Activated CD8-positive, alpha-beta T cell treated with anti-CD3 and anti-CD28 coated beads for 36 hours (primary cell): ENCODE results near the gene AKAP10. TPM values are rescaled to one million over a fixed set of nuclear protein-coding genes. Genes with fewer than 3 reads are reported as not detected.

Experiments
- ATAC-seq: fragments of 200-7000 bp; cut with Tn5 transposase; one replicate; pipeline ENCODE4 v1.10.0; 2021; ENCODE audit warnings: mild to moderate bottlenecking, moderate library complexity
- CTCF ChIA-PET: fragments of 350-600 bp; sonication (Branson Sonifier 250); formaldehyde crosslinking; loops from one replicate; lab custom pipeline; 2021; ENCODE audit warnings: antibody characterized with exemption; lab: Charles Lee
- POLR2A ChIA-PET: fragments of 350-600 bp; sonication (Branson Sonifier 250); formaldehyde crosslinking; loops from one replicate; lab custom pipeline; 2021; ENCODE audit warnings: antibody characterized with exemption; lab: Charles Lee
- DNase-seq: peaks from one replicate; pipeline ENCODE4 v3.0.0-alpha.2; 2020
- H3K27ac Mint-ChIP-seq: one replicate; pipeline ENCODE4 v1.8.0; 2021; ENCODE audit warnings: mild to moderate bottlenecking, mixed read lengths
- H3K27me3 Mint-ChIP-seq: one replicate; pipeline ENCODE4 v1.8.0; 2021; ENCODE audit warnings: mixed read lengths
- H3K36me3 Mint-ChIP-seq: one replicate; pipeline ENCODE4 v1.8.0; 2021; ENCODE audit warnings: low read depth, mixed read lengths
- H3K4me1 Mint-ChIP-seq: one replicate; pipeline ENCODE4 v1.8.0; 2021; ENCODE audit warnings: low read depth, mixed read lengths
- H3K4me3 Mint-ChIP-seq: one replicate; pipeline ENCODE4 v1.8.0; 2021; ENCODE audit warnings: mild to moderate bottlenecking, moderate library complexity, mixed read lengths
- H3K9me3 Mint-ChIP-seq: one replicate; pipeline ENCODE4 v1.8.0; 2021; ENCODE audit warnings: mixed read lengths
- CTCF ChIP-seq: fragments of 200-600 bp; IDR thresholded peaks from one replicate; pipeline ENCODE4 v1.8.0; 2022; ENCODE audit warnings: antibody characterized with exemption, mild to moderate bottlenecking
- intact Hi-C: fragments of 100-400 bp; cut with micrococcal nuclease; formaldehyde crosslinking; loops from one replicate; pipeline ENCODE4 v1.10.0; 2022
- total RNA-seq, 2 experiments: library from RNA; stranded (reverse); gene quantifications; one replicate each; pipeline ENCODE4 v1.2.3, GENCODE V29; 2021

The AKAP10 gene
- total RNA-seq, 2 experiments from 2014 or later, result 38.6 to 39.2 TPM

- peaks cover 48% of the 10 kb centered on the region for H3K36me3 Mint-ChIP-seq
These were observed 68.5 kb downstream of the AKAP10 start for GRCh38 chr17:19909139-19909538.

GRCh38 chr17:19905502-19905901 lies 72.1 kb downstream of the AKAP10 start:
- CTCF ChIA-PET, result no interaction called here
- DNase-seq (no peak), ATAC-seq (no peak)
- H3K27me3 Mint-ChIP-seq, result no peaks in the 10 kb centered on the region
- H3K36me3 Mint-ChIP-seq, result peaks cover 46% of the 10 kb centered on the region
- POLR2A ChIA-PET, result no interaction called here
- intact Hi-C loops, result no loop called here
- no peak for TF ChIP-seq CTCF
- H3K4me3 Mint-ChIP-seq, result no peak overlapping the region
- no peaks in the 10 kb centered on the region for H3K4me1 Mint-ChIP-seq
- H3K9me3 Mint-ChIP-seq, result no peaks in the 10 kb centered on the region
- no peak overlapping the region for H3K27ac Mint-ChIP-seq

More at GRCh38 chr17:19909139-19909538, 68.5 kb downstream of the AKAP10 start:
- Mint-ChIP-seq H3K4me3 (no peak overlapping the region), H3K27ac (no peak overlapping the region), H3K27me3 (no peaks in the 10 kb centered on the region), H3K9me3 (no peaks in the 10 kb centered on the region), H3K4me1 (no peaks in the 10 kb centered on the region)
- POLR2A ChIA-PET, result no interaction called here
- intact Hi-C loops, result no loop called here
- CTCF ChIA-PET, result no interaction called here
- DNase-seq, result no peak
- no peak for TF ChIP-seq CTCF
- ATAC-seq, result no peak

- Mint-ChIP-seq H3K36me3 (peaks cover 47% of the 10 kb centered on the region), H3K27me3 (no peaks in the 10 kb centered on the region), H3K4me1 (no peaks in the 10 kb centered on the region), H3K4me3 (no peak overlapping the region), H3K9me3 (no peaks in the 10 kb centered on the region), H3K27ac (no peak overlapping the region)
- no peak for DNase-seq
- intact Hi-C loops, result no loop called here
- POLR2A ChIA-PET, result no interaction called here
- CTCF ChIA-PET, result no interaction called here
- ATAC-seq, result no peak
- TF ChIP-seq CTCF, result no peak
These were observed 72.7 kb downstream of the AKAP10 start for GRCh38 chr17:19904924-19905323.

GRCh38 chr17:19904412-19904811 lies 73.2 kb downstream of the AKAP10 start:
- ATAC-seq (no peak), DNase-seq (no peak)
- Mint-ChIP-seq H3K27ac (no peak overlapping the region), H3K9me3 (no peaks in the 10 kb centered on the region), H3K36me3 (peaks cover 44% of the 10 kb centered on the region), H3K4me1 (no peaks in the 10 kb centered on the region), H3K4me3 (no peak overlapping the region), H3K27me3 (no peaks in the 10 kb centered on the region)
- CTCF ChIA-PET, result no interaction called here
- no peak for TF ChIP-seq CTCF
- intact Hi-C loops, result no loop called here
- POLR2A ChIA-PET, result no interaction called here

GRCh38 chr17:19900809-19901208 lies 76.8 kb downstream of the AKAP10 start:
- CTCF ChIA-PET, result no interaction called here
- intact Hi-C loops, result no loop called here
- H3K36me3 Mint-ChIP-seq, result peaks cover 24% of the 10 kb centered on the region
- DNase-seq, result no peak
- no peak for TF ChIP-seq CTCF
- no peak for ATAC-seq
- POLR2A ChIA-PET, result interaction anchor here (0.6 to 1.8 kb wide), 3 partner anchors 19 to 77 kb away, joined by 3 to 6 read pairs (median 6); partner anchors contain the start of genes AKAP10 and ULK2
- no peak overlapping the region for H3K27ac Mint-ChIP-seq
- no peaks in the 10 kb centered on the region for H3K9me3 Mint-ChIP-seq
- H3K4me1 Mint-ChIP-seq, result no peaks in the 10 kb centered on the region
- H3K27me3 Mint-ChIP-seq, result no peaks in the 10 kb centered on the region
- no peak overlapping the region for H3K4me3 Mint-ChIP-seq
